H54 (cell line): ENCODE data around the gene PEAK1.

Source experiments
- DNase-seq: peaks from one replicate; pipeline ENCODE4 v3.0.0; 2011; ENCODE audit warnings: low spot score, mixed read lengths; ENCODE audit not compliant: insufficient read length
- FAIRE-seq: peaks from 3 replicates; lab custom pipeline; 2011; peaks lifted over from hg19 to GRCh38; lab: Jason Lieb, UNC
- POLR2A ChIP-seq: IDR thresholded peaks from 2 replicates; pipeline ENCODE4 v1.6.1; 2011; ENCODE audit warnings: low read depth, mild to moderate bottlenecking, low read length

Gene PEAK1

DNA sequence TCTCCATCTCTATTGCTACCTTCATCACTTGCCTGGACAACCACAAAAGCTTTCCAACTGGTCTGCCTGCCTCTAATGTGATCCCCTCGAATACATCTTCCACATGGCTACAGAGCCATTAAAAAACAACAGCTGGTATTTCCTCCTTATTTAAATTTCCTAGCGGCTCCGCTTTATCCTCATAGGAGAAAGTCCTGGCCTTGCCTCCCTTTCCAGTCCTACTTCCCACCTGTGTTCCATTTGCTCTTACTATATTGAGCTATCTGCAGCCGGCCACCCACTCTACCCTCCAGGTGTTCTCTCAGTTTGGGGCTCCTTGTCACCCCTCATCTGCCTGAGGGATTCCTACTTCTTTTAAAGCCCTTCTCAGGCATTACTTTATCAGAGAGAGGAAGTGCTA lies 299.3 kb downstream of the PEAK1 start:
- DNase-seq (no peak), FAIRE-seq (no peak)
- no peak for TF ChIP-seq POLR2A

DNA sequence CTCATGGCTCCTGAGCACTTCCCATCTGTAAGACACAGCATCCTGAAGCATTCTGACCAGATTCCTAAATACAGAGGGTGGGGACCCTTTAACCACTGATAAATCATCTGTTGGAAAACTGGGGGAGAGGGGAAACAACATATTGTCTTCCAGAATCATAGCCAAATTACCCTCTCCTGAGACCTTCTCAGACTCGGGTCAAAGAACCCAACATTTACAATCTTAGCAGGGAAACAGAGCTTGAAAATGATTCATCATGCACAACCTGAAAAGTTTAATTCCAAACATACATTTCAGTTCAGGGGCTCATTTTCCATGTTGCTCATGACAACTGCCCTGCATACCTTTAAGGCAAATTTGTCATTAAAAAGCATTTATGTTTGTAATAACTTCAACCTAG lies 300.5 kb downstream of the PEAK1 start:
- no peak for TF ChIP-seq POLR2A
- DNase-seq (no peak), FAIRE-seq (no peak)

- FAIRE-seq: no peak
- TF ChIP-seq POLR2A: no peak
- DNase-seq: peak; percentile 15
Observed at GRCh38 chr15:77118882-77119321, 301.0 kb downstream of the PEAK1 start.

GRCh38 chr15:77115179-77115578 lies 304.7 kb downstream of the PEAK1 start:
- no peak for FAIRE-seq
- no peak for DNase-seq
- no peak for TF ChIP-seq POLR2A

GRCh38 chr15:77112838-77113504 lies 306.9 kb downstream of the PEAK1 start:
- DNase-seq (no peak), FAIRE-seq (no peak)
- no peak for TF ChIP-seq POLR2A

DNA sequence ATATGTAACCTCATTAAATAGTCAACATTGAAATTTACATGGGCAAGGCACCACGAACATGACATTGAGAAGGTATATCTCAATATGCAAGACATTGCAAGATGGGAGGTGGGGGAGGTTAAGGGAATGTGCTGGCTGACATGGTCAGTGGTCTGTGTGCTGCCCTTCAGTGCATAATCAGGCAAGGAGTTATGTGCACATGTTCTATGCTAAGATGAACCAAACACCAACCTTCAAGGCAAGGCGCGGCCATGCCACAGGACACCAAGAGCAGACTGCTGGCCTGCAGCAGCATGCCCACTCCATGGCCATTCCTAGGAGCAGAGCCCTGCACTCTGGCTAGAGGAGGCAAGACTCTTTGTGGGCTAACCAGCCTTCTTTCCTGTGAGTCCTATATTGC lies 308.1 kb downstream of the PEAK1 start:
- no peak for FAIRE-seq
- no peak for DNase-seq
- TF ChIP-seq POLR2A: no peak

GRCh38 chr15:77107531-77108355 lies 312.2 kb downstream of the PEAK1 start:
- DNase-seq (peak; percentile 13), FAIRE-seq (no peak)
- TF ChIP-seq POLR2A: no peak

DNA sequence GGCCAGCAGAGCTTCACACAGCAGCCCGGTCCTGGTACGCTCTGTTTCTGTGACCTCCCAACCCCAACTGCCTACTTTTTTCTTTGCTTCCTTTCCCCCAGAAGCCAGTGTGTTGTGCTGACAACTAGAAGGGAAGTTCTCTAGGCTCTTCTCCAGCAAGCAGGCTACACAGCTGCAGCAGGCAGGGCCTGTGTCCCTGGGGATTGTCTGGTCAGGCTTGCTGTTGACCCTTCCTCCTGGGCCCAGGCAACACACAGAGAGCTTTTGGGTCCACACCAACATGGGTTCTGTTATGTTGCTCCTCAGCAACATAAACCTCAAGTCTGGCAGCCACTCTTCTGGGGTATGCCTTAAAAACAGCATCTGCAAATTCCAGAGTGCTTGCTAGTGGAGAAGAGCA lies 312.8 kb downstream of the PEAK1 start:
- FAIRE-seq: no peak
- no peak for DNase-seq
- no peak for TF ChIP-seq POLR2A

- FAIRE-seq: no peak
- no peak for TF ChIP-seq POLR2A
- DNase-seq: no peak
Observed at GRCh38 chr15:77104155-77104554, 315.7 kb downstream of the PEAK1 start.

- FAIRE-seq: no peak
- DNase-seq: no peak
- no peak for TF ChIP-seq POLR2A
Observed at GRCh38 chr15:77099741-77100463, 320.0 kb downstream of the PEAK1 start.

DNA sequence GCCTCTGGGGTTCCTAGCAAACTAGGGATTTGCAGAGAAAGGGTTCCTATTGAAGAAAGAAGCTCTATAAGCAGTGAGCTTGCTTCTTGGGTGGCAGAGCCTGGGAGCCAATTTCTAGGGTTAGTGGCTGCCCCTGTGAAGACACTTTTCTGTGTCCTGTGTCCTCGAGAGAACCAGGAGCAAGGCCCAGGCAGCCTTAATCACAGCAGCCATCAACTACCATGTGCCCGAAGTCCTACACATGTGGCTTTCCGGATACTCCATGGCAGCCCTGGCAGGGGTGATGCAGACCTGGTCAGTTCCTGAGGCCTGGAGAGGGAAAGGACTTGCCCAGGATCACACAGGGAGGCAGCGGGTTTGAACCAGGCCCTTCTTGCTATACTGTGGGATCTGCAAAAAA lies 321.3 kb downstream of the PEAK1 start:
- TF ChIP-seq POLR2A: no peak
- FAIRE-seq (no peak), DNase-seq (no peak)

DNA sequence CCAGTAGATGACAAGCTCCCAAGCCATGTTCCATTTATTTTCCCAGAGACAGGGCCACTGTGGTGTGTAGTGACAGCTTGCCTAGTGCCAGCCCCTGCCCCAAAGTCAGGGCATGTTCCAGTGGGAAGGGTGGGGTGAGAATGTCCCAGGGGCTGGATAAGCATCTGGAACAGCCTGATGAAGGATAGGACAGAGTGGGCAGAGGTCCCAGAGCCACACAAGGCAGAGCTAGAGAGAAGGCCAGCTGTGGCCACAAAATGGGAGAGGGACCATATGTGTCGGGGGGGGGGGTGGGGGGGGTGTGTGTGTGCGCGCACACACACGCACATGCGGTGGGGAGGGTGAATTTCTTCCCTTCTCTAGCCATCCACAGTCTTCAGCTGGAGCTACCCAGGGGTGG lies 322.0 kb downstream of the PEAK1 start:
- no peak for DNase-seq
- no peak for FAIRE-seq
- no peak for TF ChIP-seq POLR2A

DNA sequence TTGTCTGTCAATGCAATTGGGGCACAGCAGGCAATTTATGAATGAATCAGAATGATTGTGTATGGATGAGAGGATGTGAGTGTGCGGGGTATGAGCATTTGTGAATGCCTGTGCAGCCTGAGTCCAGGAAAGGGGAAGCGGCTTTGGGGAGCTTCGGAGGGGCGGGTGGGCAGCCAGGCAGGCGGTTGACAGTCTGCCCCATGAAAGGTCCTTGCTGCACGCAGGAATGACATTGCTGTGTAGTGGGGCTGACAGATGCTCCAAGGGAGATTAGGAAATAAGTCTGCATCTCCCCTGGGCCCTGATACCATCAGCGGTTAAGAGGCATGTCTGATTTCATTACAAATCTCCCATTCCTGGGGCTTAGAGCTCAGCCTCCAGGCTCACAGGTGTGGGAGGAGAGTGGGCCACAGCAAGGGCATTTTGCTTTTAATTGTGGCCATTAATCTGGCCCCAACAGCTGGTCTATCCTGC lies 322.6 kb downstream of the PEAK1 start:
- no peak for DNase-seq
- FAIRE-seq: no peak

DNA sequence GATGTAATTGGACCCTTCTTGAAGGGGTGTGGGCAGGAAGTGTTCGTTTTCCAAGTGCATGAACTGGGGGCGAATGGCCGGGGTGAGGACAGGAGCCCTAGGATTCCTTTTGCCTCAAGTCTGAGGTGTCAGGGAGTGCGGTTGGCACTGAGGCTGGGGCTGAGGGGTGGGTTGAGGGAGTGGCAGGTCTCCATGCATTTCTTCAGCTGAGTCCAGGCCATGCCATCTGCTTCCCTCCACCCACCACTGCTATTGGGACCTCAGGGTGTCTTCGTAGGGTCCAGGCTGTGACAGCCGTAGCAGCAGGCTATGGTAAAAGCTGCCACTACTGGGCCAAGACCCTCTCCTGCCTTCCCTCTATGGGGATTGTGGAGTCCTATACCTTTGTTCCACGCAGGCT lies 323.4 kb downstream of the PEAK1 start:
- TF ChIP-seq POLR2A: no peak
- no peak for DNase-seq
- FAIRE-seq: no peak

More for the DNA sequence above, 322.6 kb downstream of the PEAK1 start:
- no peak for TF ChIP-seq POLR2A

DNA sequence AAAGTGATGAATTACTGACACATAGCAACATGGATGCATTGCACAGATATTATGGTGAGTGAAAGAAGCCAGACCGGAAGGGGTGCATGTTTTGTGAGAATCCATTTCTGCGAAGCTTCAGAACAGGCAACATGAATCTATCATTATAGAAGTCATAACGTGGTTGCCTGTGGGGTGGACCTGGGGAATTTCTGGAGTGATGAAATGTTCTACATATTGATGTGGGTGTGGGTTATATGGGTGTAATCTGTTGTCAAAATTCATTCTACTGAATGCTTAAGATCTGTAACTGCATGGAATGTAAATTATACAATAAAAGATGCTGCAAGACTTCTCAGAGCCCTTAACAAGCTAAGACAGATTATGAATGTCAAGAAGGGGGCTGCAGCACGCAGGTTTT lies 323.8 kb downstream of the PEAK1 start:
- FAIRE-seq (no peak), DNase-seq (no peak)
- TF ChIP-seq POLR2A: no peak
